ENCODE data around the gene OPCML.

- TF ChIP-seq, protein P1, sequence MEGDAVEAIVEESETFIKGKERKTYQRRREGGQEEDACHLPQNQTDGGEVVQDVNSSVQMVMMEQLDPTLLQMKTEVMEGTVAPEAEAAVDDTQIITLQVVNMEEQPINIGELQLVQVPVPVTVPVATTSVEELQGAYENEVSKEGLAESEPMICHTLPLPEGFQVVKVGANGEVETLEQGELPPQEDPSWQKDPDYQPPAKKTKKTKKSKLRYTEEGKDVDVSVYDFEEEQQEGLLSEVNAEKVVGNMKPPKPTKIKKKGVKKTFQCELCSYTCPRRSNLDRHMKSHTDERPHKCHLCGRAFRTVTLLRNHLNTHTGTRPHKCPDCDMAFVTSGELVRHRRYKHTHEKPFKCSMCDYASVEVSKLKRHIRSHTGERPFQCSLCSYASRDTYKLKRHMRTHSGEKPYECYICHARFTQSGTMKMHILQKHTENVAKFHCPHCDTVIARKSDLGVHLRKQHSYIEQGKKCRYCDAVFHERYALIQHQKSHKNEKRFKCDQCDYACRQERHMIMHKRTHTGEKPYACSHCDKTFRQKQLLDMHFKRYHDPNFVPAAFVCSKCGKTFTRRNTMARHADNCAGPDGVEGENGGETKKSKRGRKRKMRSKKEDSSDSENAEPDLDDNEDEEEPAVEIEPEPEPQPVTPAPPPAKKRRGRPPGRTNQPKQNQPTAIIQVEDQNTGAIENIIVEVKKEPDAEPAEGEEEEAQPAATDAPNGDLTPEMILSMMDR (conservative IDR thresholded peaks at IDR 0.05; ENCODE audit: low read depth, low read length), result no peak
- no peak for TF ChIP-seq EZH2 (IDR thresholded peaks at IDR 0.05; ENCODE audit: borderline replicate concordance, low read depth, low read length, poor library complexity, severe bottlenecking)
These were observed 1.8 kb downstream of the OPCML start for GRCh38 chr11:133530501-133530835.

All from A673 (cell line).